A673 (cell line): ENCODE results near the gene EIF4ENIF1. TPM values are rescaled to one million over a fixed set of nuclear protein-coding genes. Genes with fewer than 3 reads are reported as not detected.

Experiments used
- BruUV-seq: library from RNA; stranded (reverse); fragments of 400-500 nt; replicated peaks from 2 replicates; lab custom pipeline; 2021; lab: Mats Ljungman, UMichigan
- CTCF ChIA-PET: fragments of 300-600 bp; sonication (Branson Sonifier 250); formaldehyde crosslinking; loops from one replicate; lab custom pipeline; 2022; ENCODE audit warnings: antibody characterized with exemption; lab: Charles Lee
- POLR2A ChIA-PET: fragments of 300-600 bp; sonication (Branson Sonifier 250); formaldehyde crosslinking; loops from one replicate; lab custom pipeline; 2022; ENCODE audit warnings: antibody characterized with exemption; ENCODE audit not compliant: low non-redundant PET; lab: Charles Lee
- DNase-seq: peaks from one replicate; pipeline ENCODE4 v3.0.0-alpha.2; 2015; ENCODE audit warnings: low spot score
- H3K27ac ChIP-seq: fragments of 200-600 bp; sonication (generic); 2 replicates; pipeline ENCODE4 v1.5.1; 2016; ENCODE audit warnings: mixed run types, low read depth, mild to moderate bottlenecking, mixed read lengths, antibody characterized with exemption, low read length; ENCODE audit not compliant: poor library complexity, severe bottlenecking
- H3K27me3 ChIP-seq: fragments of 200-600 bp; sonication (generic); replicated peaks from 2 replicates; pipeline ENCODE4 v1.6.1; 2017; ENCODE audit warnings: mixed run types, low read depth, mild to moderate bottlenecking, mixed read lengths, antibody characterized with exemption, low read length; ENCODE audit not compliant: insufficient read depth, poor library complexity
- H3K36me3 ChIP-seq: fragments of 200-600 bp; sonication (generic); 2 replicates; pipeline ENCODE4 v1.6.1; 2016; ENCODE audit warnings: mixed run types, mild to moderate bottlenecking, mixed read lengths, antibody characterized with exemption, low read length; ENCODE audit not compliant: insufficient read depth, poor library complexity, severe bottlenecking
- H3K4me1 ChIP-seq: fragments of 200-600 bp; sonication (generic); 2 replicates; pipeline ENCODE4 v1.6.1; 2017; ENCODE audit warnings: mixed run types, mild to moderate bottlenecking, mixed read lengths, antibody characterized with exemption, low read length; ENCODE audit not compliant: insufficient read depth, poor library complexity, severe bottlenecking
- H3K4me3 ChIP-seq: fragments of 200-600 bp; sonication (generic); 2 replicates; pipeline ENCODE4 v1.5.1; 2016; ENCODE audit warnings: low read depth, mixed run types, mild to moderate bottlenecking, mixed read lengths, low read length; ENCODE audit not compliant: poor library complexity, severe bottlenecking
- H3K9me3 ChIP-seq: fragments of 200-600 bp; sonication (generic); 2 replicates; pipeline ENCODE4 v1.6.1; 2016; ENCODE audit warnings: mixed run types, low read depth, mild to moderate bottlenecking, mixed read lengths, antibody characterized with exemption, low read length; ENCODE audit not compliant: poor library complexity, severe bottlenecking
- CTCF ChIP-seq: fragments of 300-800, 200-600 bp; sonication (generic); conservative IDR thresholded peaks from 2 replicates; pipeline ENCODE4 v1.5.1; 2017; ENCODE audit warnings: low read depth, mild to moderate bottlenecking, antibody characterized with exemption, low read length, moderate library complexity, mixed read lengths
- EZH2 ChIP-seq: fragments of 200-600 bp; sonication (generic); IDR thresholded peaks from 2 replicates; pipeline ENCODE4 v1.6.1; 2017; ENCODE audit warnings: borderline replicate concordance, low read depth, mild to moderate bottlenecking, mixed read lengths, antibody characterized with exemption, low read length; ENCODE audit not compliant: poor library complexity, severe bottlenecking
- intact Hi-C: fragments of 100-400 bp; cut with micrococcal nuclease; formaldehyde crosslinking; loops from one replicate; pipeline ENCODE4 v1.10.0; 2022; ENCODE audit not compliant: unreplicated experiment
- total RNA-seq: library from RNA; stranded (reverse); gene quantifications from 2 replicates; pipeline ENCODE4 v1.2.3, GENCODE V29; 2021

Gene EIF4ENIF1
- total RNA-seq, 1 experiment from 2014 or later = 47.7 TPM

DNA sequence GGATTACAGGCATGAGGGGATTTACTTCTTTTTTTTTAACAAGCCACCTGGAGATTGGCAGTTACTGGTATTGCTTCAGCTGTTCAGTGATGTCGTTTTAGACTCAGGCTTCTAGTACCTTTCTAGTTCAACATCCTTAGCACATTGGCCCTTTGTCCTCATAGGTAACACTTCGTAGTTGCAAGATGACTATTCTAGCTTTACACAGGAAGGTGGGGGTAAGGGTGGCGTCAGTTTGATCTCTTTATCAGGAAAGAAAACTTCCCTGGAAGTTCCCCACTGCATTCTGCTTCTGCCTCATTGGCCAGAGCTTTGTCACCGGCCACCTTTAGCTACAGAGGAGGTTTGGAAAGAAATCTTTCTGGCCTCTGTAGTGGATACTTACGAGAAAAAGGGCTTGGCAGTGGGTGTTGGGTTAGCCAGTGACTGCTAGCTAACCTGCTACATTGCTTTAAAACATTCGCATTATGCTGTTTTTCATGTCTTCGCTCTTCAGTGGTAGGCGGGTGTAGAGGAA, 47.4 kb upstream of the EIF4ENIF1 start:
- intact Hi-C loops = no loop called here
- H3K27me3 ChIP-seq = no peaks in the 10 kb centered on the region
- H3K4me1 ChIP-seq = no peaks in the 10 kb centered on the region
- TF ChIP-seq EZH2 = no peak
- no peak for TF ChIP-seq CTCF
- CTCF ChIA-PET = no interaction called here
- H3K9me3 ChIP-seq = no peaks in the 10 kb centered on the region
- H3K4me3 ChIP-seq = no peak overlapping the region
- no TSS peak for BruUV-seq
- H3K27ac ChIP-seq = no peak overlapping the region
- POLR2A ChIA-PET = no interaction called here
- no peaks in the 10 kb centered on the region for H3K36me3 ChIP-seq
- DNase-seq = no peak

GRCh38 chr22:31533374-31533773, 43.7 kb upstream of the EIF4ENIF1 start:
- H3K27me3 ChIP-seq = no peaks in the 10 kb centered on the region
- no peaks in the 10 kb centered on the region for H3K36me3 ChIP-seq
- peaks cover 4% of the 10 kb centered on the region for H3K4me1 ChIP-seq
- H3K27ac ChIP-seq = no peak overlapping the region
- TF ChIP-seq CTCF (no peak), EZH2 (no peak)
- no peak overlapping the region for H3K4me3 ChIP-seq
- ChIA-PET POLR2A (no interaction called here), CTCF (no interaction called here)
- no peak for DNase-seq
- intact Hi-C loops = no loop called here
- no TSS peak for BruUV-seq
- no peaks in the 10 kb centered on the region for H3K9me3 ChIP-seq

GRCh38 chr22:31532060-31532459, 42.4 kb upstream of the EIF4ENIF1 start:
- BruUV-seq = no TSS peak
- intact Hi-C loops = no loop called here
- TF ChIP-seq EZH2 (no peak), CTCF (no peak)

More at GRCh38 chr22:31532060-31532459, 42.4 kb upstream of the EIF4ENIF1 start:
- CTCF ChIA-PET = interaction anchor here (0.5 kb wide), 1 partner anchor 25 kb away, joined by 3 read pairs; no protein-coding TSS in a partner anchor
- Histone ChIP-seq H3K4me3 (no peak overlapping the region), H3K36me3 (no peaks in the 10 kb centered on the region), H3K27ac (no peak overlapping the region), H3K9me3 (no peaks in the 10 kb centered on the region), H3K4me1 (peaks cover 4% of the 10 kb centered on the region), H3K27me3 (no peaks in the 10 kb centered on the region)
- no peak for DNase-seq
- POLR2A ChIA-PET = no interaction called here
